Endothelial cell of umbilical vein (primary cell): ENCODE data around the gene POLE2. TPM values are rescaled to one million over a fixed set of nuclear protein-coding genes. Genes with fewer than 3 reads are reported as not detected.

Experiments used
- BruUV-seq: library from RNA; stranded (reverse); fragments of 400-500 nt; replicated peaks from 2 replicates; lab custom pipeline; 2021; lab: Mats Ljungman, UMichigan
- CTCF ChIA-PET: fragments of 300-600, 350-600 bp; sonication (Branson Sonifier 250); formaldehyde crosslinking; loops from one replicate; lab custom pipeline; 2021; ENCODE audit warnings: antibody characterized with exemption, inconsistent platforms; lab: Charles Lee
- POLR2A ChIA-PET: fragments of 300-600, 350-600 bp; sonication (Branson Sonifier 250); formaldehyde crosslinking; loops from one replicate; lab custom pipeline; 2021; ENCODE audit warnings: antibody characterized with exemption, inconsistent platforms; lab: Charles Lee
- DNase-seq: peaks from one replicate; pipeline ENCODE4 v3.0.0-alpha.2; 2011; ENCODE audit warnings: low read depth, low spot score
- FAIRE-seq: peaks from 2 replicates; lab custom pipeline; 2011; peaks lifted over from hg19 to GRCh38; lab: Jason Lieb, UNC
- H2AFZ ChIP-seq: 2 replicates; pipeline ENCODE4 v1.6.0; 2012; ENCODE audit warnings: low read depth, low read length, control low read depth, inconsistent platforms
- H3K27ac ChIP-seq: 2 replicates; pipeline ENCODE4 v1.5.1; 2011; ENCODE audit warnings: low read depth, mild to moderate bottlenecking, control low read depth, low read length, moderate library complexity; ENCODE audit not compliant: insufficient read depth
- H3K27me3 ChIP-seq, 2 experiments: 2 replicates each; pipeline versions ENCODE4 v1.6.0 to v1.6.1; 2011; ENCODE audit warnings: low read length in 2 of 2, mixed read lengths in 1 of 2; ENCODE audit not compliant: control insufficient read depth in 2 of 2, insufficient read depth in 2 of 2
- H3K36me3 ChIP-seq, 2 experiments: 2 replicates in 1 of 2; 3 replicates in 1 of 2; pipeline ENCODE4 v1.5.1; 2011; ENCODE audit warnings: low read length in 2 of 2, mild to moderate bottlenecking in 1 of 2, moderate library complexity in 1 of 2; ENCODE audit not compliant: control insufficient read depth in 2 of 2, insufficient read depth in 2 of 2; ENCODE audit errors: extremely low read depth in 1 of 2
- H3K4me1 ChIP-seq: 3 replicates; pipeline ENCODE4 v1.5.1; 2011; ENCODE audit warnings: mild to moderate bottlenecking, low read length; ENCODE audit not compliant: control insufficient read depth, insufficient read depth; ENCODE audit errors: extremely low read depth
- H3K4me2 ChIP-seq: 2 replicates; pipeline ENCODE4 v1.6.1; 2011; ENCODE audit warnings: low read length, control low read depth, mixed read lengths; ENCODE audit not compliant: insufficient read depth
- H3K4me3 ChIP-seq, 3 experiments: fragments of 200-600 bp in 1 of 3; sonication (generic), shearing (Covaris generic) in 1 of 3; replicated peaks in 1 of 3; 2 replicates each; pipeline ENCODE4 v1.5.1; 2011 to 2016; ENCODE audit warnings: control low read depth in 3 of 3, low read length in 3 of 3, mild to moderate bottlenecking in 2 of 3, inconsistent platforms in 1 of 3, low read depth in 1 of 3, moderate library complexity in 1 of 3; ENCODE audit not compliant: insufficient read depth in 1 of 3
- H3K79me2 ChIP-seq: 2 replicates; pipeline ENCODE4 v1.6.0; 2012; ENCODE audit warnings: low read length, inconsistent platforms; ENCODE audit not compliant: control insufficient read depth, insufficient read depth
- H3K9ac ChIP-seq: replicated peaks from 2 replicates; pipeline ENCODE3; 2011; ENCODE audit warnings: low read length, control low read depth; ENCODE audit not compliant: insufficient read depth; ENCODE audit errors: extremely low read depth
- H3K9me1 ChIP-seq: replicated peaks from 3 replicates; pipeline ENCODE4 v1.6.0; 2011; ENCODE audit warnings: mild to moderate bottlenecking, low read length; ENCODE audit not compliant: control insufficient read depth, insufficient read depth; ENCODE audit errors: extremely low read depth
- H3K9me3 ChIP-seq: replicated peaks from 2 replicates; pipeline ENCODE4 v1.5.1; 2012; ENCODE audit warnings: low read length, inconsistent platforms; ENCODE audit not compliant: control insufficient read depth, insufficient read depth
- H4K20me1 ChIP-seq: replicated peaks from 2 replicates; pipeline ENCODE3; 2011; ENCODE audit warnings: mild to moderate bottlenecking, low read length; ENCODE audit not compliant: control insufficient read depth, insufficient read depth; ENCODE audit errors: extremely low read depth
- EZH2 ChIP-seq: IDR thresholded peaks from 2 replicates; pipeline ENCODE4 v1.6.1; 2012; ENCODE audit warnings: borderline replicate concordance, low read depth, mild to moderate bottlenecking, moderate library complexity, low read length, inconsistent platforms; ENCODE audit not compliant: severe bottlenecking
- FOS ChIP-seq: IDR thresholded peaks from 2 replicates; pipeline ENCODE4 v1.6.1; 2011; ENCODE audit warnings: mild to moderate bottlenecking, low read length, moderate library complexity, borderline replicate concordance; ENCODE audit not compliant: insufficient read depth
- GATA2 ChIP-seq: IDR thresholded peaks from 2 replicates; pipeline ENCODE4 v1.7.0; 2011; ENCODE audit warnings: low read depth, mild to moderate bottlenecking, moderate library complexity, mixed read lengths, low read length; ENCODE audit not compliant: insufficient read length, insufficient read depth
- JUN ChIP-seq: IDR thresholded peaks from 2 replicates; pipeline ENCODE4 v1.6.1; 2011; ENCODE audit warnings: borderline replicate concordance, low read depth; ENCODE audit not compliant: insufficient read length, insufficient read depth
- MYC ChIP-seq: IDR thresholded peaks from one replicate; pipeline ENCODE4 v1.6.1; 2011; ENCODE audit warnings: mild to moderate bottlenecking, low read depth, low read length
- POLR2A ChIP-seq: IDR thresholded peaks from 2 replicates; pipeline ENCODE4 v1.6.1; 2012; ENCODE audit warnings: low read depth, mild to moderate bottlenecking, control low read depth, low read length
- POLR2AphosphoS5 ChIP-seq: IDR thresholded peaks from 2 replicates; pipeline ENCODE4 v1.6.1; 2012; ENCODE audit warnings: low read depth, mild to moderate bottlenecking, control low read depth, low read length, moderate library complexity; ENCODE audit not compliant: insufficient read depth
- dilution Hi-C: fragments of 300-500 bp; cut with MboI; formaldehyde crosslinking; loops from one replicate; pipeline ENCODE4 v1.15.0; 2019; ENCODE audit warnings: low sequenced_read_pairs; ENCODE audit not compliant: extremely low pct_ligation_motif_present
- intact Hi-C: fragments of 100-400 bp; cut with micrococcal nuclease; formaldehyde crosslinking; loops from one replicate; pipeline ENCODE4 v1.10.0; 2022
- polyA plus RNA-seq, 4 experiments: library from polyadenylated mRNA; depleted of rRNA in 3 of 4; stranded (reverse) in 3 of 4; unstranded in 1 of 4; fragments of >200 nt; gene quantifications; 2 replicates each; pipeline versions ENCODE4 v1.2.1 to v1.2.3, GENCODE V29; 2011 to 2012; ENCODE audit warnings: missing spikeins in 1 of 4
- total RNA-seq: library from RNA; stranded (reverse); gene quantifications from 2 replicates; pipeline ENCODE4 v1.2.3, GENCODE V29; 2021
- TF ChIP-seq, protein P1 (sequence below): IDR thresholded peaks from 2 replicates; pipeline ENCODE4 v1.6.1; 2011; ENCODE audit not compliant: insufficient read depth, insufficient read length
- TF ChIP-seq, protein P2 (sequence below), 2 donors: IDR thresholded peaks; 1 replicate in 1 of 2; 2 replicates in 1 of 2; pipeline ENCODE4 v1.5.1; 2011; ENCODE audit warnings: low read length in 2 of 2, mild to moderate bottlenecking in 2 of 2, moderate library complexity in 2 of 2, control low read depth in 1 of 2, inconsistent platforms in 1 of 2, low read depth in 1 of 2; ENCODE audit not compliant: insufficient read depth in 1 of 2; ENCODE audit errors: extremely low read depth in 1 of 2

Gene POLE2
- total and polyA plus RNA-seq, 2 donors (not counting 3 experiments of a cell fraction or from before 2014, with no cell fraction given): 12.5 to 16.4 TPM

DNA sequence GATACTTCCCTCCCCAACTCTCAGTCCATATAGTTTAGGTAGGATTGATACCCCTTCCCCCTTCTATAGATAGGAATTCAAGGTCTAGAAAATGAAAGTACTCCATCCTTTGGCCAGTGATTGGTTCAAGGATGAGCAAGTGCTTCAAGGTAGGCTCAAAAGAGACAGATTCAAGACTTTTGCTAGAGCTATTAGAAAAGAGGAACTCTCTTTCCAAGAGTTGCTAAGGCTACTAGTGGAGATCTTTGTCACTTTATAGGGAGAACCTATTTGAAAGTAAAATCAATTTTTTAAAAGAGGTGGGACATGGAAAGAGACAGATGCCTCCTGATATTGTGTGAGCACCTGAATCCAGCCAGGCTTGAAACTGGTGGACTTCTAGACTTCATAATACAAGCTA, 17.5 kb downstream of the POLE2 start:
- H3K9ac ChIP-seq: no peak overlapping the region
- no peaks in the 10 kb centered on the region for H3K79me2 ChIP-seq
- no TSS peak for BruUV-seq
- no peak overlapping the region for H2AFZ ChIP-seq
- H3K36me3 ChIP-seq: peaks cover 0 to 4% of the 10 kb centered on the region in 2 experiments
- intact Hi-C loops (no loop called here), dilution Hi-C loops (no loop called here)
- no peak overlapping the region for H3K27ac ChIP-seq
- H3K27me3 ChIP-seq: no peaks in the 10 kb centered on the region
- FAIRE-seq: no peak
- no peaks in the 10 kb centered on the region for H3K9me3 ChIP-seq
- no peak for TF ChIP-seq POLR2A
- TF ChIP-seq, protein P1, sequence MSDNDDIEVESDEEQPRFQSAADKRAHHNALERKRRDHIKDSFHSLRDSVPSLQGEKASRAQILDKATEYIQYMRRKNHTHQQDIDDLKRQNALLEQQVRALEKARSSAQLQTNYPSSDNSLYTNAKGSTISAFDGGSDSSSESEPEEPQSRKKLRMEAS: no peak
- TF ChIP-seq, protein P2, sequence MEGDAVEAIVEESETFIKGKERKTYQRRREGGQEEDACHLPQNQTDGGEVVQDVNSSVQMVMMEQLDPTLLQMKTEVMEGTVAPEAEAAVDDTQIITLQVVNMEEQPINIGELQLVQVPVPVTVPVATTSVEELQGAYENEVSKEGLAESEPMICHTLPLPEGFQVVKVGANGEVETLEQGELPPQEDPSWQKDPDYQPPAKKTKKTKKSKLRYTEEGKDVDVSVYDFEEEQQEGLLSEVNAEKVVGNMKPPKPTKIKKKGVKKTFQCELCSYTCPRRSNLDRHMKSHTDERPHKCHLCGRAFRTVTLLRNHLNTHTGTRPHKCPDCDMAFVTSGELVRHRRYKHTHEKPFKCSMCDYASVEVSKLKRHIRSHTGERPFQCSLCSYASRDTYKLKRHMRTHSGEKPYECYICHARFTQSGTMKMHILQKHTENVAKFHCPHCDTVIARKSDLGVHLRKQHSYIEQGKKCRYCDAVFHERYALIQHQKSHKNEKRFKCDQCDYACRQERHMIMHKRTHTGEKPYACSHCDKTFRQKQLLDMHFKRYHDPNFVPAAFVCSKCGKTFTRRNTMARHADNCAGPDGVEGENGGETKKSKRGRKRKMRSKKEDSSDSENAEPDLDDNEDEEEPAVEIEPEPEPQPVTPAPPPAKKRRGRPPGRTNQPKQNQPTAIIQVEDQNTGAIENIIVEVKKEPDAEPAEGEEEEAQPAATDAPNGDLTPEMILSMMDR (IDR thresholded peaks at IDR 0.05; ENCODE audit: extremely low read depth in 1 of 2, insufficient read depth in 1 of 2, low read depth in 1 of 2, low read length in 2 of 2): no peak
- no peak for TF ChIP-seq POLR2AphosphoS5
- no peak for TF ChIP-seq FOS
- TF ChIP-seq MYC: no peak
- TF ChIP-seq JUN: no peak
- TF ChIP-seq GATA2: no peak
- TF ChIP-seq EZH2: no peak
- no peak for DNase-seq
- H3K4me2 ChIP-seq: no peak overlapping the region
- no peaks in the 10 kb centered on the region for H3K4me1 ChIP-seq
- CTCF ChIA-PET: interaction anchor here (0.6 to 1.1 kb wide), 3 partner anchors 12 to 699 kb away, joined by 3 to 4 read pairs (median 4); no protein-coding TSS in a partner anchor
- no peaks in the 10 kb centered on the region for H3K9me1 ChIP-seq
- H4K20me1 ChIP-seq: no peaks in the 10 kb centered on the region
- H3K4me3 ChIP-seq: no peak overlapping the region
- POLR2A ChIA-PET: no interaction called here
